ENCODE results near the gene CD164.
"Not testable (repeated sequence)": the region's sequence is repeated elsewhere in the genome, so short reads cannot be mapped to it uniquely, and the experiment has no call there.

DNA sequence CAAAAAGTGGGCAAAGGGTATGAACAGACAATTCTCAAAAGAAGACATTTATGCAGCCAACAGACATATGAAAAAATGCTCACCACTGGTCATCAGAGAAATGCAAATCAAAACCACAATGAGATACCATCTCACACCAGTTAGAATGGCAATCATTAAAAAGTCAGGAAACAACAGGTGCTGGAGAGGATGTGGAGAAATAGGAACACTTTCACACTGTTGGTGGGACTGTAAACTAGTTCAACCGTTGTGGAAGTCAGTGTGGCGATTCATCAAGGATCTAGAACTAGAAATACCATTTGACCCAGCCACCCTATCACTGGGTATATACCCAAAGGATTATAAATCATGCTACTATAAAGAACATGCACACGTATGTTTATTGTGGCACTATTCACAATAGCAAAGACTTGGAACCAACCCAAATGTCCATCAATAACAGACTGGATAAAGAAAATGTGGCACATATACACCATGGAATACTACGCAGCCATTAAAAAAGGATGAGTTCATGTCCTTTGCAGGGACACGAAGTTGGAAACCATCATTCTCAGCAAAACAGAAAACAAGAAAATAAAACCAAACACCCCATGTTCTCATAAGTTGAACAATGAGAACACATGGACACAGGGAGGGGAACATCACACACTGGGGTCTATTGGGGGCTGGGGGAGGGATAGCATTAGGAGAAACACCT, 17.7 kb downstream of the CD164 start:
- TF ChIP-seq EP300, POLR2A (IDR thresholded peaks at IDR 0.05): not testable (repeated sequence)
- TF ChIP-seq, protein P1, sequence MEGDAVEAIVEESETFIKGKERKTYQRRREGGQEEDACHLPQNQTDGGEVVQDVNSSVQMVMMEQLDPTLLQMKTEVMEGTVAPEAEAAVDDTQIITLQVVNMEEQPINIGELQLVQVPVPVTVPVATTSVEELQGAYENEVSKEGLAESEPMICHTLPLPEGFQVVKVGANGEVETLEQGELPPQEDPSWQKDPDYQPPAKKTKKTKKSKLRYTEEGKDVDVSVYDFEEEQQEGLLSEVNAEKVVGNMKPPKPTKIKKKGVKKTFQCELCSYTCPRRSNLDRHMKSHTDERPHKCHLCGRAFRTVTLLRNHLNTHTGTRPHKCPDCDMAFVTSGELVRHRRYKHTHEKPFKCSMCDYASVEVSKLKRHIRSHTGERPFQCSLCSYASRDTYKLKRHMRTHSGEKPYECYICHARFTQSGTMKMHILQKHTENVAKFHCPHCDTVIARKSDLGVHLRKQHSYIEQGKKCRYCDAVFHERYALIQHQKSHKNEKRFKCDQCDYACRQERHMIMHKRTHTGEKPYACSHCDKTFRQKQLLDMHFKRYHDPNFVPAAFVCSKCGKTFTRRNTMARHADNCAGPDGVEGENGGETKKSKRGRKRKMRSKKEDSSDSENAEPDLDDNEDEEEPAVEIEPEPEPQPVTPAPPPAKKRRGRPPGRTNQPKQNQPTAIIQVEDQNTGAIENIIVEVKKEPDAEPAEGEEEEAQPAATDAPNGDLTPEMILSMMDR (IDR thresholded peaks at IDR 0.05) = not testable (repeated sequence)
